Stimulated activated naive CD8-positive, alpha-beta T cell treated with anti-CD3 and anti-CD28 coated beads, Interleukin-15, Interleukin-2, amounts not matched to agents 100 U/mL and 50 U/mL, for 24 hours (primary cell): ENCODE data around the gene PEX5L.

Experiments
- ATAC-seq: fragments of 150-1000 bp; cut with Tn5 transposase; one replicate; pipeline ENCODE4 v1.10.0; 2021
- DNase-seq: peaks from one replicate; pipeline ENCODE4 v3.0.0; 2021

Gene PEX5L

GRCh38 chr3:179955809-179956208, 80.9 kb downstream of the PEX5L start:
- no peak for ATAC-seq
- DNase-seq, result no peak

DNA sequence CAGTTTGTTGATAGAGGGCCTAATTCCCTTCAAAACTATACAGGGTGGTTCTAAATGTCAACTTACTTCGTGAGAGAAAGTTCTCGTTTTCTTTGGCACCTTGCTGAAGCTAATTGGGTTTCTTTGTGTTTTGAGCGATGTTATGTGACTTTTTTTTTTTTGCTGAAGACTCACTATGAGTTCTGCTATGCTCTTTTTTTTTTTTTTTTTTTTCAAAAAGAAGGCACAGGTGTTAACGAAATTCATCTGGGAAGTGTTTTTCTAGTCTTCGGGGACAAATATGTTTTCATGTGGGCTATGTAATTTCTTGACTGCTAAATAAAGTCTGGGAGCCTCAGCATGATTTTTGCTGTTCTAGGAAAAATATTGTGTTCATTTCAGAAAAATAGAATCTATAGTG, 81.5 kb downstream of the PEX5L start:
- no peak for ATAC-seq

GRCh38 chr3:179953993-179954870, 82.5 kb downstream of the PEX5L start:
- ATAC-seq, result no peak
- no peak for DNase-seq

More for the DNA sequence above, 81.5 kb downstream of the PEX5L start:
- DNase-seq, result no peak

DNA sequence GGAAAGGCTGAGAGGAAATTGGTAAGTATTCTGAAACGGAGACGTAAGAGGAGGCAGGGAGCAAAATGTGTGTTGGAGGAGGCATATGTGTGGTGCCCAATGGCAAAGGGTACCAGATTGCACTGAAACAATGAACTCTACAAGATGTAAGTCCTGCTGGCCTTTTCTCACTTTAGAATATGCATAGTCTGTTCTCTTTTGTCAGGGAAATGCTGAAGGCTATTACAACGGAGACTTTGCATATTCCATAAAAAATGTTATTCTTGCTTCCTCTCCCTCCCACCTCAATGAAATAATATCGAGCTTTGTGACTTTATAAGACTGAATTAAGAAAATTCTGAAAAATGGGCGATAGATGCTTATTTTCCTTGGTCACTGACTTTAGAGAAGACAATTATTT, 85.9 kb downstream of the PEX5L start:
- ATAC-seq, result no peak

GRCh38 chr3:179949869-179950268, 86.9 kb downstream of the PEX5L start:
- ATAC-seq, result no peak
- DNase-seq, result no peak

More for the DNA sequence above, 85.9 kb downstream of the PEX5L start:
- DNase-seq, result no peak

DNA sequence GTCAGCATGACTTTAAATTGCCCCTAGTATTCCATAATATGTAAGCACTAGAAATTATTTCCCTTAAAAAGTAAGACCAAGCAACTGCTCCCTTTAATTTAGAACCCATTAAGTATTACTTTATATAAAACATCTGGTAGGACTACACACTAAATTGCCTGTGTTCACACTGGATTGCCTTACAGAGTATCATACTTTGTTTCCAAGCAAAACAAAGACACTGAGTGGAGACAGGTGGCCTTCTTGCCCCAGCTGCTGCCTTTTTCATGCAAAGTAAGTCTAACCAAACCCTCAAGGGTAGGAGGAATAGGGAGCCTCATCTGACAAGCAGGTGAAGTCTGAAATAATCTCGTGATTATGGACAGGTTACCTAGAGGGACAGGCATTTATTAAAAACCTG, 87.3 kb downstream of the PEX5L start:
- DNase-seq, result no peak

GRCh38 chr3:179948740-179949139, 88.0 kb downstream of the PEX5L start:
- no peak for ATAC-seq
- DNase-seq, result no peak

More for the DNA sequence above, 87.3 kb downstream of the PEX5L start:
- no peak for ATAC-seq

GRCh38 chr3:179945569-179945968, 91.2 kb downstream of the PEX5L start:
- DNase-seq, result no peak
- no peak for ATAC-seq

GRCh38 chr3:179943117-179943880, 93.4 kb downstream of the PEX5L start:
- ATAC-seq (no peak), DNase-seq (no peak)

DNA sequence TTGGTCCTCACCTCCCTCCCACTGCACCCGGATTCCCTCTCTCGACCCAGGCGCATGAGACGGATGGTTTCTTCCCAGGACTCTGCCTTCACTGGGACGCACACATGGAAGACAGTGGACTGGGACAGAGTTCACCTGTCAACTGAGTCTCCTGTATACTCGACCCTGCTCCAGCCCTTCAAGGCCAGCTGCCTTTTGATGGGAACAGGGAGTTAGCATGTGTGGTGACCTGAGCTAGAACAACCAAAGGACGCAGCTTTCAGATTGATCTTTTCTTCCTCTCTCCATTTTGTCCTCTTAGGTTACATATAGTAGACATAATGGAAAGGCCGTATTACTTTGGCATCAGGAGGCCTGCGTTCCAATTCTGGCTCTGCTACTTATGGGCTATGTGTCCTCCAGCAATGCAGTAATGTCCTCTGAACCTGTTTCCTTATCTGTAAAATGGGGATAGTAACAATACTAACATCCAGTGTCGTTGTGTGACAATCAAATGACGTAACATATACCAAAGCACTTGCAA, 94.1 kb downstream of the PEX5L start:
- ATAC-seq, result no peak

DNA sequence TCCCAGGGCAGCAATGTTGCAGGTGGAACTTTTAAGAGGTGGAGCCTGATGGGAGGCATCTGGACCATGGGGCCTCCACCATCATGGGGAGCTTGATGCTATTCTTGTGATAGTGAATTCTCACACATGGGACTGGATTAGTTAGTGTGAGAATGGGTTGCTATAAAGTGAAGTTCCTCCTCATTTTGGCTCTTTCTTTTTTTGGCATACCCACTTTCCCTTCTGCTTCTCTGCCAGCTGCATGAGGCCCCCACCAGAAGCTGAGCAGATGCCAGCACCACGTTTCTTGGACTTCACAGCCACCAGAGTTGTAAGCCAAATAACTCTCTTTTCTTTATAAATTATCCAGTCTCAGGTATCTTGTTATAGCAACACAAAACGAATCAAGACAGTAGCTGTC, 101.0 kb downstream of the PEX5L start:
- ATAC-seq (no peak), DNase-seq (no peak)

More for the DNA sequence above, 94.1 kb downstream of the PEX5L start:
- DNase-seq, result no peak

DNA sequence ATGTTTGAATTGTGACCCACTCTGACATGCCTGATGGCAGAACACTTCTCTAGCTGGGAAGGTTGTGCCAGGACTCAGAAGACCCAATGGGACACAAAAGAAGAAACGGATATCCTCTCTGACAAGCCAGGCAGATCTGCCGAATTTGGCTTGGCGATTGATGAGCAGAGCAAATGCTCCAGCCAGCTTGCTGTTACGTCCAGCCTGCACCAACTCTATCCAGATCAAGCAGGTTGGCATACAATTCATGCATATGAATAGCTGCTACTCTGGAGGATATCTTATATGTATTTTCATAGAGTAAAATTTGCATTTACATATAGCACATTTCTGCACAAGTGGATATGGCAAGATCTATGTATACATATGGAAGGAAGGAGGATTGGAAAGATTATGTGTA, 102.8 kb downstream of the PEX5L start:
- no peak for ATAC-seq
- DNase-seq, result no peak

GRCh38 chr3:179933080-179933479, 103.7 kb downstream of the PEX5L start:
- no peak for DNase-seq
- no peak for ATAC-seq

GRCh38 chr3:179932674-179933073, 104.1 kb downstream of the PEX5L start:
- ATAC-seq (no peak), DNase-seq (no peak)

GRCh38 chr3:179929091-179929529, 107.6 kb downstream of the PEX5L start:
- DNase-seq (peak; percentile 51), ATAC-seq (no peak)

DNA sequence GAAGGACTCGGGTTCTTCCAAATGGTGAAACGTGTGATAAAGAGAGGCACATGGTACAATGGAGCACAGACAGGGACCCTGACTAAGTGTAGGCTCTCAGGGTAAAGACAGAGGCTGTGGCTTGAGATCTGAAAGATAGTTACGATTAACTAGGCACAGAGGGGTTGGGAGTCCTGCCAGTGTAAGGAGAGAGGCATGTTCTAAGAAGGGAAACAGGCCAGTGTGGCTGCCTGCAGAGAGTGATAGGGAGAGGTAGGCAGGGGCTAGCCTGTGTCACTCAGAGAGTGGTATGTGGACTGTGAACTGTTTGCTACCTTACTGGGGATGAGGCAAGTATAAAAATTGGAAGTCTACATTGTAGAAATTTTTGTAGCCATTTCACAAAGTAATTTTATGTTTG, 109.5 kb downstream of the PEX5L start:
- DNase-seq (no peak), ATAC-seq (no peak)

GRCh38 chr3:179921951-179922350, 114.8 kb downstream of the PEX5L start:
- ATAC-seq (no peak), DNase-seq (no peak)

DNA sequence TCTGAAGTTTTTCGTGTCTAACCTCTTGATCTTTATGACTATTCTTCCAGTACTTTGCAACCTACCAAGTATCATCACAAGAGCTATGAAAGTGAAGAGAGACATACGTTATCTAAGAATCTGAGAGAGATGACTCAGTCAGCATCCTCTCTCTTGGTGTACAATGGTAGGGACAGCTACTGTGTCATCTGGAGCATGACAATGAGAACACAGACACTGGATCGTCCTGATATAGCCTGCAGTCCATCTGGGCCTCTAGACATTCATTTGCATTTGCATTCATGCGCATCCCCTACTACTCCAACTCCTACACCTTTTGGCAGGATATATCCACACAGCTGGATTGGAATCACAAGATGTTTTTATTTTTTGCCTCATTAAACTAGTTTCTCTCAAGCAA, 115.2 kb downstream of the PEX5L start:
- no peak for DNase-seq

DNA sequence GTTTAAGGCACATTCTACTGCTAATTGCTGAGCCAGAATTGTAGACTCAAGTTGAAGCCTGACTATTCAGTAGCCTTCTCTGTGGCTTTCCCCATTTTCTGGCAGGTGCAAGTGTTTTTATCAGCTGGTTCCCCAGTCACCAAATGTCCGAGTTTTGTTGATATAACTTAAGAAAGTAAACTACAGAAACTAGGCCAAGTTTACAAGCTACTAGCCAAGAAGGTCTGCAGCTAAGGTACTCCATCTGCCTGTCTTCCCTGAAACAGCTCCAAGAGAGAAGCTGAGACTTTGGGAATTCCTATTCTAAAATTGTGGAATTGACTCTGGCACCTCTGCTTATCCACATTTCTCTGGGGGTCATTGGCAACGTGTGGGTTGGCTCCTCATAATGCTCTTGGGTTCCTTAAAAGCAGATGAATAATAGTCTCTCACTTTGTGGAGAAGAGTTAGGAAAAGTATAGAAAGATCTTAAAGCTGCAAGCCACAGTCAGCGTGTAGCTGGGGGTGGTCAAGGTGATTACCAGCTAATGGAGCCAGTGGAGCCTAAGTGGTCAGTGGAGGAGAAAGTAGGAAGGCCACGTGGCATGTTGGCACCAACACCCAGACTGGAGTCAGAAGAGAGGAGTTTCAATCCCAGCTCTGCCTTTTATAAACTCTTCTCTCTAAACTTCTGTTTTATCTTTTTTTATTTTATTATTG, 128.8 kb downstream of the PEX5L start:
- DNase-seq (no peak), ATAC-seq (no peak)

More for the DNA sequence above, 115.2 kb downstream of the PEX5L start:
- ATAC-seq, result no peak

GRCh38 chr3:179902061-179902460, 134.7 kb downstream of the PEX5L start:
- ATAC-seq (no peak), DNase-seq (no peak)

DNA sequence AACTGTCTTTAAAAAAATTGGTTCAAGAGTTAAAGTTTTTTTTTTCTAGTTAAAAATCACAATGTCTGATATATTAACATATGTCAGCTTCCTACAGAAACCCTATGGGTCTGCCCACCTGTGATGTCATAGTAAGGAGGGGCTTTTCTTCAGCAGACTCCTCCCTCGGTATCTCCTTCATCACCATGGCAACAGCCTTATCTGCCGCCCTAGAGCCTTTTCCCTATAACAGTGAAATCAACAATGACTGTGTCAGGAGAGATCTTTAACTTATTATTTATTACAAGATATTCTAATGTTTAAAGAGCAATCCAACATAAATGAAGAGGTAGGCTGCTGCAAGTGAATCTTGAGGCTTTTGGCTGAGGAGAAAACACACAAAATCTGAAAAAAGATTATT, 138.7 kb downstream of the PEX5L start:
- DNase-seq (no peak), ATAC-seq (peak; percentile 36)

GRCh38 chr3:179897231-179897630, 139.5 kb downstream of the PEX5L start:
- DNase-seq (no peak), ATAC-seq (no peak)
